Thyroid gland (tissue), 4 donors: ENCODE data around the gene KCNE4. TPM values are rescaled to one million over a fixed set of nuclear protein-coding genes. Genes with fewer than 3 reads are reported as not detected.

ENCODE experiments used
- DNase-seq, 2 donors: peaks; one replicate each; pipeline ENCODE4 v3.0.0-alpha.2; 2019
- H3K27ac ChIP-seq, 3 donors: fragments of 200-600 bp; sonication (generic); 1 replicate in 2 of 3; 2 replicates in 1 of 3; pipeline ENCODE4 v1.5.1; 2016 to 2019; ENCODE audit warnings: mild to moderate bottlenecking in 1 of 3, moderate library complexity in 1 of 3
- H3K27me3 ChIP-seq: fragments of 200-600 bp; sonication (generic); one replicate; pipeline ENCODE4 v1.5.1; 2019
- H3K36me3 ChIP-seq, 2 donors: fragments of 200-600 bp; sonication (generic); one replicate each; pipeline ENCODE4 v1.5.1; 2016 to 2019
- H3K4me1 ChIP-seq, 2 donors: fragments of 200-600 bp; sonication (generic); one replicate each; pipeline ENCODE4 v1.5.1; 2017 to 2019
- H3K4me3 ChIP-seq, 3 donors: fragments of 200-600 bp; sonication (generic); replicated peaks in 1 of 3; 1 replicate in 2 of 3; 2 replicates in 1 of 3; pipeline ENCODE4 v1.5.1; 2016; ENCODE audit warnings: mild to moderate bottlenecking in 1 of 3
- H3K9me3 ChIP-seq: fragments of 200-600 bp; sonication (generic); one replicate; pipeline ENCODE4 v1.5.1; 2017
- CTCF ChIP-seq, 6 experiments: fragments of 200-600 bp in 3 of 6; fragments of 450-650 bp in 3 of 6; sonication (generic) in 3 of 6; IDR thresholded peaks; one replicate each; pipeline ENCODE4 v1.5.1; 2016 to 2019; ENCODE audit warnings: antibody characterized with exemption in 6 of 6, mild to moderate bottlenecking in 2 of 6, inconsistent platforms in 1 of 6, moderate library complexity in 1 of 6
- POLR2A ChIP-seq, 2 donors: fragments of 450-650 bp; IDR thresholded peaks; one replicate each; pipeline ENCODE4 v1.6.1; 2017; ENCODE audit warnings: antibody characterized with exemption in 2 of 2, mild to moderate bottlenecking in 2 of 2, moderate library complexity in 1 of 2
- WGBS, 2 donors: methylation state at CpG; one replicate each; pipeline ENCODE4 v1.1.5; 2017; 5-methylcytosine and 5-hydroxymethylcytosine counted together
- intact Hi-C: fragments of 100-400 bp; cut with DNase I; formaldehyde crosslinking; loops from one replicate; pipeline ENCODE4 v1.15.1; 2023
- total RNA-seq, 4 donors: library from RNA; depleted of rRNA; stranded (reverse); fragments of >200 nt; gene quantifications; one replicate each; pipeline ENCODE4 v1.2.3, GENCODE V29; 2016

KCNE4 gene
- total RNA-seq, 4 donors from 2014 or later, result 7.8 to 19.6 (median 18.4) TPM

- Histone ChIP-seq H3K36me3 (no peaks in the 10 kb centered on the region), H3K9me3 (no peaks in the 10 kb centered on the region), H3K4me1 (no peaks in the 10 kb centered on the region), H3K27me3 (no peaks in the 10 kb centered on the region), H3K4me3 (no peak overlapping the region), H3K27ac (no peak overlapping the region)
- DNase-seq, result no peak
- 90% methylated on average over 7 of the region's 7 CpGs for WGBS, 2 donors
- TF ChIP-seq POLR2A (IDR thresholded peaks at IDR 0.05), result no peak
- TF ChIP-seq CTCF (IDR thresholded peaks at IDR 0.05), result no peak
- intact Hi-C loops, result no loop called here
These were observed 30.9 kb upstream of the KCNE4 start for GRCh38 chr2:223020971-223021675.

GRCh38 chr2:223026357-223027110 lies 25.5 kb upstream of the KCNE4 start:
- Histone ChIP-seq H3K9me3 (no peaks in the 10 kb centered on the region), H3K4me3 (no peak overlapping the region), H3K4me1 (no peaks in the 10 kb centered on the region), H3K36me3 (no peaks in the 10 kb centered on the region), H3K27ac (no peak overlapping the region), H3K27me3 (no peaks in the 10 kb centered on the region)
- no peak for DNase-seq
- intact Hi-C loops, result no loop called here
- TF ChIP-seq CTCF (IDR thresholded peaks at IDR 0.05) (no peak), POLR2A (IDR thresholded peaks at IDR 0.05) (no peak)
- 65 to 75% methylated on average over 5 of the region's 5 CpGs for WGBS, 2 donors

- no peak for TF ChIP-seq CTCF (IDR thresholded peaks at IDR 0.05)
- TF ChIP-seq POLR2A (IDR thresholded peaks at IDR 0.05), result no peak
- DNase-seq, result peak in 1 of 2 donors; percentile 29
- WGBS, 2 donors, result 95 to 100% methylated on average over 2 of the region's 2 CpGs
- no peaks in the 10 kb centered on the region for H3K36me3 ChIP-seq
- H3K9me3 ChIP-seq, result no peaks in the 10 kb centered on the region
- no peak overlapping the region for H3K27ac ChIP-seq
- no peak overlapping the region for H3K4me3 ChIP-seq
- H3K4me1 ChIP-seq, result no peaks in the 10 kb centered on the region
- H3K27me3 ChIP-seq, result no peaks in the 10 kb centered on the region
- intact Hi-C loops, result no loop called here
These were observed 24.5 kb upstream of the KCNE4 start for GRCh38 chr2:223027442-223027841.

GRCh38 chr2:223029287-223029686 lies 22.7 kb upstream of the KCNE4 start:
- WGBS, 2 donors, result 71 to 78% methylated on average over 3 of the region's 3 CpGs
- H3K27me3 ChIP-seq, result no peaks in the 10 kb centered on the region
- no peak for TF ChIP-seq POLR2A (IDR thresholded peaks at IDR 0.05)
- no peaks in the 10 kb centered on the region for H3K4me1 ChIP-seq
- H3K27ac ChIP-seq, result no peak overlapping the region
- no peak overlapping the region for H3K4me3 ChIP-seq
- intact Hi-C loops, result no loop called here
- no peak for DNase-seq
- H3K36me3 ChIP-seq, result no peaks in the 10 kb centered on the region
- no peaks in the 10 kb centered on the region for H3K9me3 ChIP-seq

GRCh38 chr2:223032187-223033142 lies 19.5 kb upstream of the KCNE4 start:
- no peak for DNase-seq
- WGBS, 2 donors, result 92% methylated on average over 8 of the region's 8 CpGs
- intact Hi-C loops, result no loop called here
- Histone ChIP-seq H3K27ac (no peak overlapping the region), H3K4me1 (peaks cover 9 to 11% of the 10 kb centered on the region in 2 donors), H3K9me3 (no peaks in the 10 kb centered on the region), H3K27me3 (no peaks in the 10 kb centered on the region), H3K4me3 (no peak overlapping the region), H3K36me3 (no peaks in the 10 kb centered on the region)
- TF ChIP-seq CTCF (IDR thresholded peaks at IDR 0.05) (no peak), POLR2A (IDR thresholded peaks at IDR 0.05) (no peak)
